Measurements from ENCODE around the gene SH3RF2.
A peak's percentile ranks its signal among the peaks of the same experiment; 100 is the strongest.

SH3RF2 gene

DNA sequence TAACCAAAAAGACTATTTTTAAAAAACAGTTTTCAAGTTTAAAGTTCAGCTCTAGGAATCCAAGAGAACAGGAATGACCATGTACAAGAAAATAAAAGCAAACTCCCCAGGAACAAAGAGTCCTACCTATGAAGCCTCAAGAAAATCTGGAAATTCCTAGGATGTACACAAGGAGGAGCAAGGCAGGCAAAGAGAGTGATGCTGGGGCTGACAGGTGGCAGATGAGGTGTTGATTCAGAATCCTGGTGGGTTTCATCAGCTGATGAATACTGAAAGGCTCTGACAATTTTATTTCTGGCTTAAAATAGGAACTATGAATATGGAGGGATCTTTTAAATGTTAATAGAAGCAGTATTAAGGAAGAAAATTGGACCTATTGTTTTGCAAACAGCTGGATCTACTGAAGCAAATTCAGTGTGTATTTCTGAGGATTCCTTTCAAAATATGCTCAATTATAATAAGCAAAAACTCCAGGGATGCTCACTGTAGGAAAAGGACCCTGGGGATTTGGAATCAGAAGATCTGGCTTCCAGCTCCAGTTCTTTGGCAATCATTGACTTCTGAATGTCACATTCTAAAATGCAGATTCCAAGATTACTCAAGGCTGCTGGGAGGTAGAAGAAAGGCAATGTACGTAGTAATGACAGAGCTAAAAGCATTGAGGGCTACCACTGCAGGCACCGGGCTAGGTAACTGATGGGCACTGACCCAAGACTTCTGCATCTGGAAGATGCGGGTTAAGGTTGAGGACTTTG, 28.0 kb upstream of the SH3RF2 start:
- H3K4me3 ChIP-seq (ENCODE audit: low read length), result no peak overlapping the region

DNA sequence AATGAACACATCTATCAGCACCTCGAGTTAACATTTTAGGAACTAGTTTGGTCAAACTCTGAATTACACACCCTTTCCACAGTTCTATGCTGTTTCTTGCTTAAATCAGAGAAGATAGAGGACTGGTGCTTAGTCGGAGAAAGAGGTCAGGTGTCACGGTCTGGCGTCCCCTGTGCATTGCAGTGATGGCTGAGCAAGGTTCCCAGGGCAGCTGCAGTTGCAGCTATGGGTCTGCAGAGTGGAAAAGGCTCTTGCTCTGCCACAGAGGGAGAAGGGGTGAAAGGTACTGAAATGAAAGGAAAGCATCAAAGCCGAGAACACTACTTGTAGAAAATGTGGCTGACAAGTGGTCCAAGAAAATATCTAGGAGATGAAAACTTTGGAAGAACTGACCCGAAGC, 25.2 kb upstream of the SH3RF2 start:
- Histone ChIP-seq H2BK15ac (replicated peaks; ENCODE audit: low read depth) (no peak overlapping the region), H3K79me1 (ENCODE audit: low read length) (no peaks in the 10 kb centered on the region), H3K4me2 (ENCODE audit: low read length) (no peak overlapping the region), H2AK5ac (ENCODE audit: low read length) (no peak overlapping the region), H3K4ac (ENCODE audit: low read depth, low read length) (no peak overlapping the region), H4K5ac (ENCODE audit: low read length) (no peak overlapping the region), H3K23ac (ENCODE audit: low read length) (no peak overlapping the region), H3K79me2 (ENCODE audit: control insufficient read depth, insufficient read depth, low read length) (no peaks in the 10 kb centered on the region), H3K18ac (ENCODE audit: low read length) (no peak overlapping the region), H2BK120ac (ENCODE audit: low read depth, low read length) (no peak overlapping the region), H3K4me3 (ENCODE audit: low read length) (no peak overlapping the region), H3K27ac (ENCODE audit: low read depth, low read length) (no peak overlapping the region), H2BK5ac (ENCODE audit: low read length) (no peak overlapping the region), H3K36me3 (ENCODE audit: control insufficient read depth, insufficient read depth, low read length) (no peaks in the 10 kb centered on the region), H3K27me3 (ENCODE audit: insufficient read depth, low read length, poor library complexity) (no peaks in the 10 kb centered on the region), H3K4me1 (ENCODE audit: control insufficient read depth, low read depth, low read length) (no peaks in the 10 kb centered on the region), H3K9ac (ENCODE audit: low read length) (no peak overlapping the region), H3K56ac (ENCODE audit: low read length) (no peak overlapping the region), H4K8ac (ENCODE audit: low read depth, low read length) (no peak overlapping the region)
- DNase-seq, result no peak
- no CpG with 5 or more reads among the region's 6 CpGs for WGBS (ENCODE audit: extremely low coverage, insufficient coverage, low lambda C conversion rate)

More for the DNA sequence above, 28.0 kb upstream of the SH3RF2 start:
- no peak overlapping the region for H3K23ac ChIP-seq (ENCODE audit: low read length)
- H2BK5ac ChIP-seq (ENCODE audit: low read length), result no peak overlapping the region
- no peaks in the 10 kb centered on the region for H3K36me3 ChIP-seq (ENCODE audit: control insufficient read depth, insufficient read depth, low read length)
- H3K79me1 ChIP-seq (ENCODE audit: low read length), result no peaks in the 10 kb centered on the region
- no peak overlapping the region for H2AK5ac ChIP-seq (ENCODE audit: low read length)
- no peaks in the 10 kb centered on the region for H3K4me1 ChIP-seq (ENCODE audit: control insufficient read depth, low read depth, low read length)
- no CpG with 5 or more reads among the region's 3 CpGs for WGBS (ENCODE audit: extremely low coverage, insufficient coverage, low lambda C conversion rate)
- no peak overlapping the region for H4K5ac ChIP-seq (ENCODE audit: low read length)
- H3K9ac ChIP-seq (ENCODE audit: low read length), result no peak overlapping the region
- no peak overlapping the region for H4K8ac ChIP-seq (ENCODE audit: low read depth, low read length)
- H3K27ac ChIP-seq (ENCODE audit: low read depth, low read length), result no peak overlapping the region
- DNase-seq, result peak; percentile 58
- no peak overlapping the region for H2BK120ac ChIP-seq (ENCODE audit: low read depth, low read length)
- no peak overlapping the region for H3K4me2 ChIP-seq (ENCODE audit: low read length)
- H3K79me2 ChIP-seq (ENCODE audit: control insufficient read depth, insufficient read depth, low read length), result no peaks in the 10 kb centered on the region
- no peaks in the 10 kb centered on the region for H3K27me3 ChIP-seq (ENCODE audit: insufficient read depth, low read length, poor library complexity)
- H3K18ac ChIP-seq (ENCODE audit: low read length), result no peak overlapping the region
- H3K56ac ChIP-seq (ENCODE audit: low read length), result no peak overlapping the region
- no peak overlapping the region for H2BK15ac ChIP-seq (replicated peaks; ENCODE audit: low read depth)
- H3K4ac ChIP-seq (ENCODE audit: low read depth, low read length), result no peak overlapping the region

DNA sequence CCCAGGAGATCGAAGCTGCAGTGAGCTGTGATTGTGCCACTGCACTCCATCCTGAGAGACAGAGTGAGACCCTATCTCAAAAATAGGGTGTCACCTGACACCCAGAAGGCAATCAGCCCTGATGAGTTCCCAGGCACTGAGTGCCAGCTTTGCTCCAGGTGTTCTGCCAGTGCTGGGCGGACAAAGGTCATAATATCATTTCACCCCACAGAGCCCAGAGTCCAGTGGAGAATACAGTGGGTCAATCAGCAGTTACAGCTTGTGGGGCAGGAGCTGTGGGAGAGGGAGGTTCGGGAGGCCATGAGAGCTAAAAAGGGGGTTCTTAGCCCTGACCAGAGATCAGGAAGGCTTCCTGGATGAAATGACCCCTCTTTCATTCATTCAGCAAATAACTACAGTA, 24.4 kb upstream of the SH3RF2 start:
- no peak overlapping the region for H3K4me3 ChIP-seq (ENCODE audit: low read length)
- H2BK15ac ChIP-seq (replicated peaks; ENCODE audit: low read depth), result no peak overlapping the region
- no peaks in the 10 kb centered on the region for H3K27me3 ChIP-seq (ENCODE audit: insufficient read depth, low read length, poor library complexity)
- no CpG with 5 or more reads among the region's 3 CpGs for WGBS (ENCODE audit: extremely low coverage, insufficient coverage, low lambda C conversion rate)
- no peak overlapping the region for H4K8ac ChIP-seq (ENCODE audit: low read depth, low read length)
- H3K9ac ChIP-seq (ENCODE audit: low read length), result no peak overlapping the region
- H3K79me1 ChIP-seq (ENCODE audit: low read length), result no peaks in the 10 kb centered on the region
- no peak overlapping the region for H2BK5ac ChIP-seq (ENCODE audit: low read length)
- H3K18ac ChIP-seq (ENCODE audit: low read length), result no peak overlapping the region
- H3K4me1 ChIP-seq (ENCODE audit: control insufficient read depth, low read depth, low read length), result no peaks in the 10 kb centered on the region
- H2BK120ac ChIP-seq (ENCODE audit: low read depth, low read length), result no peak overlapping the region
- no peak overlapping the region for H3K56ac ChIP-seq (ENCODE audit: low read length)
- no peak overlapping the region for H4K5ac ChIP-seq (ENCODE audit: low read length)
- no peak overlapping the region for H3K4ac ChIP-seq (ENCODE audit: low read depth, low read length)
- no peak overlapping the region for H3K4me2 ChIP-seq (ENCODE audit: low read length)
- DNase-seq, result no peak
- H3K36me3 ChIP-seq (ENCODE audit: control insufficient read depth, insufficient read depth, low read length), result no peaks in the 10 kb centered on the region
- H2AK5ac ChIP-seq (ENCODE audit: low read length), result no peak overlapping the region
- no peaks in the 10 kb centered on the region for H3K79me2 ChIP-seq (ENCODE audit: control insufficient read depth, insufficient read depth, low read length)
- no peak overlapping the region for H3K27ac ChIP-seq (ENCODE audit: low read depth, low read length)
- H3K23ac ChIP-seq (ENCODE audit: low read length), result peak overlapping the region; percentile 15

DNA sequence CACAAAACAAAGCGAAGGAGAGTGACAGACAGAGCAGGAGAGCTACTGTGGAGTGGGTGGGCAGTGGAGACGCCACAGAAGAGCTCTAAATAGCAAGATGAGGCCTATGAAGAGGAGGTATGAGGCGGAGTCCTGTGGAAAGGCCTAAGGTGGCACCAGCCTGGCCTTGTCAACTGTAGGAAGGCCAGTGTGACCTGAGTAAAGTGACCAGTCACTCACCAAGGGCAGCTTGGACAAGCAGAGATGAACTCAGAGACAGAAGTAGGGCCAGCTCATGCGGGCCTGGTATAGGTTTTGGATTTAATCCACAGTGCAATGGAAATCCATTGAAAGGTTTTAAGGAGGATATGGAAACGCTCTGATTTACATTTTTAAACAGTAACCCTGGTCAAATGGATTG, 23.8 kb upstream of the SH3RF2 start:
- no CpG with 5 or more reads among the region's 5 CpGs for WGBS (ENCODE audit: extremely low coverage, insufficient coverage, low lambda C conversion rate)
- Histone ChIP-seq H3K79me1 (ENCODE audit: low read length) (no peaks in the 10 kb centered on the region), H3K9ac (ENCODE audit: low read length) (no peak overlapping the region), H3K4me1 (ENCODE audit: control insufficient read depth, low read depth, low read length) (no peaks in the 10 kb centered on the region), H3K4me2 (ENCODE audit: low read length) (no peak overlapping the region), H3K23ac (ENCODE audit: low read length) (no peak overlapping the region), H3K36me3 (ENCODE audit: control insufficient read depth, insufficient read depth, low read length) (no peaks in the 10 kb centered on the region), H3K18ac (ENCODE audit: low read length) (no peak overlapping the region), H4K8ac (ENCODE audit: low read depth, low read length) (no peak overlapping the region), H2BK15ac (replicated peaks; ENCODE audit: low read depth) (no peak overlapping the region), H3K4ac (ENCODE audit: low read depth, low read length) (no peak overlapping the region), H2AK5ac (ENCODE audit: low read length) (no peak overlapping the region), H3K79me2 (ENCODE audit: control insufficient read depth, insufficient read depth, low read length) (no peaks in the 10 kb centered on the region), H2BK5ac (ENCODE audit: low read length) (no peak overlapping the region), H3K56ac (ENCODE audit: low read length) (no peak overlapping the region), H3K27ac (ENCODE audit: low read depth, low read length) (no peak overlapping the region), H3K27me3 (ENCODE audit: insufficient read depth, low read length, poor library complexity) (no peaks in the 10 kb centered on the region), H3K4me3 (ENCODE audit: low read length) (no peak overlapping the region), H2BK120ac (ENCODE audit: low read depth, low read length) (no peak overlapping the region), H4K5ac (ENCODE audit: low read length) (no peak overlapping the region)
- no peak for DNase-seq

DNA sequence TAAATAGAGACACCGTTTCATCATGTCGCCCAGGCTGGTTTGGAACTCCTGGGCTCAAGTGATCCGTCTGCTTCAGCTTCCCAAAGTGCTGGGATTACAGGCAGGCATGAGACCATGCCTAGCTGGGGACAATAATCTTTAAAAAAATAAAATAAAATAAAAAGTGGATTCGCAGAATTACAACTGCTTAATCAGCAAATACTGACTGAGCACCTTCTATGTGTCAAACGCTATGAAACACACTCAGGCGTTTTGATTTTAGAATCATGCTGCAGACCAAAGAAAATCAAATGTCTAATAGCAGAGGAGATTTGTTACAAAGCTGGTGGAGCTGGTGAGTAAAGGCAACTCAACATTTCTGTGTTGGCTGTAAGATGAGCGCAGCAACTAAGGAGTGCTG, 22.7 kb upstream of the SH3RF2 start:
- Histone ChIP-seq H3K4me3 (ENCODE audit: low read length) (no peak overlapping the region), H3K56ac (ENCODE audit: low read length) (no peak overlapping the region), H3K79me1 (ENCODE audit: low read length) (no peaks in the 10 kb centered on the region), H2BK15ac (replicated peaks; ENCODE audit: low read depth) (no peak overlapping the region), H2BK120ac (ENCODE audit: low read depth, low read length) (no peak overlapping the region), H3K9ac (ENCODE audit: low read length) (no peak overlapping the region), H3K27me3 (ENCODE audit: insufficient read depth, low read length, poor library complexity) (no peaks in the 10 kb centered on the region), H3K79me2 (ENCODE audit: control insufficient read depth, insufficient read depth, low read length) (no peaks in the 10 kb centered on the region), H3K4me2 (ENCODE audit: low read length) (no peak overlapping the region), H3K4ac (ENCODE audit: low read depth, low read length) (no peak overlapping the region), H2BK5ac (ENCODE audit: low read length) (no peak overlapping the region), H3K36me3 (ENCODE audit: control insufficient read depth, insufficient read depth, low read length) (no peaks in the 10 kb centered on the region), H4K5ac (ENCODE audit: low read length) (no peak overlapping the region), H2AK5ac (ENCODE audit: low read length) (no peak overlapping the region), H4K8ac (ENCODE audit: low read depth, low read length) (no peak overlapping the region), H3K27ac (ENCODE audit: low read depth, low read length) (no peak overlapping the region), H3K23ac (ENCODE audit: low read length) (no peak overlapping the region), H3K18ac (ENCODE audit: low read length) (no peak overlapping the region), H3K4me1 (ENCODE audit: control insufficient read depth, low read depth, low read length) (no peaks in the 10 kb centered on the region)
- no CpG with 5 or more reads among the region's 7 CpGs for WGBS (ENCODE audit: extremely low coverage, insufficient coverage, low lambda C conversion rate)
- no peak for DNase-seq
